OCI-LY7 (cell line): Measurements from ENCODE around the gene IL2.

Experiments used
- CTCF ChIP-seq: fragments of 200-600 bp; sonication (generic); conservative IDR thresholded peaks from 2 replicates; pipeline ENCODE4 v1.5.1; 2014; ENCODE audit warnings: mild to moderate bottlenecking, antibody characterized with exemption, low read length, moderate library complexity, mixed read lengths
- EZH2phosphoT487 ChIP-seq: fragments of 200-600 bp; sonication (generic); IDR thresholded peaks from 2 replicates; pipeline ENCODE4 v1.6.1; 2018; ENCODE audit warnings: low read depth, borderline replicate concordance, mild to moderate bottlenecking, mixed run types, antibody characterized with exemption, low read length, moderate library complexity, mixed read lengths

- TF ChIP-seq CTCF (no peak), EZH2phosphoT487 (no peak)
Measured at GRCh38 chr4:122476745-122477144, 20.2 kb upstream of the IL2 start.
